Spinal cord (tissue), 10 donors: ENCODE measurements around the gene DCLK2. TPM values are rescaled to one million over a fixed set of nuclear protein-coding genes. Genes with fewer than 3 reads are reported as not detected.

ENCODE experiments used
- DNase-seq, 6 donors: peaks; one replicate each; pipeline versions ENCODE4 v3.0.0 to v3.0.0-alpha.2; 2013 to 2015; ENCODE audit warnings: low spot score in 6 of 6, low read depth in 4 of 6
- H3K27ac ChIP-seq: one replicate; pipeline ENCODE4 v1.5.1; 2013; ENCODE audit warnings: low read depth, low read length, control low read depth
- H3K27me3 ChIP-seq: one replicate; pipeline ENCODE4 v1.6.1; 2013; ENCODE audit warnings: low read length; ENCODE audit not compliant: control insufficient read depth, insufficient read depth
- H3K36me3 ChIP-seq: one replicate; pipeline ENCODE4 v1.6.1; 2013; ENCODE audit warnings: low read length; ENCODE audit not compliant: control insufficient read depth, insufficient read depth
- H3K4me1 ChIP-seq: one replicate; pipeline ENCODE4 v1.6.1; 2013; ENCODE audit warnings: low read length; ENCODE audit not compliant: control insufficient read depth, insufficient read depth
- H3K4me3 ChIP-seq: one replicate; pipeline ENCODE4 v1.5.1; 2013; ENCODE audit warnings: low read depth, low read length, control low read depth
- H3K9me3 ChIP-seq: one replicate; pipeline ENCODE4 v1.6.1; 2013; ENCODE audit warnings: low read length; ENCODE audit not compliant: control insufficient read depth, insufficient read depth
- WGBS: methylation state at CpG from one replicate; pipeline ENCODE4 v1.1.5; 2013; ENCODE audit warnings: missing lambda C conversion rate; ENCODE audit not compliant: insufficient coverage; 5-methylcytosine and 5-hydroxymethylcytosine counted together
- polyA plus RNA-seq, 2 donors: library from polyadenylated mRNA; unstranded; fragments of 120-200 nt; gene quantifications; one replicate each; pipeline ENCODE4 v1.2.1, GENCODE V29; 2013; ENCODE audit not compliant: insufficient read length in 2 of 2
- total RNA-seq, 2 donors: library from RNA; depleted of rRNA in 1 of 2; stranded (reverse); fragments of 120-200 nt in 1 of 2; fragments of >200 nt in 1 of 2; gene quantifications; one replicate each; pipeline versions ENCODE4 v1.2.3 to v1.2.4, GENCODE V29; 2013 to 2014
- donor health status: healthy.

Gene DCLK2
- total and polyA plus RNA-seq, 4 donors: 79.1 to 234 (median 156) TPM

GRCh38 chr4:150268444-150268843 is 190.2 kb downstream of the DCLK2 start:
- Histone ChIP-seq H3K36me3 (peaks cover 2% of the 10 kb centered on the region), H3K27ac (no peak overlapping the region)
- no CpG with 5 or more reads among the region's 1 CpG for WGBS

GRCh38 chr4:150278206-150278605 is 200.0 kb downstream of the DCLK2 start:
- Histone ChIP-seq H3K4me1 (peaks cover 12% of the 10 kb centered on the region), H3K4me3 (no peak overlapping the region), H3K27me3 (no peaks in the 10 kb centered on the region), H3K9me3 (no peaks in the 10 kb centered on the region), H3K27ac (no peak overlapping the region), H3K36me3 (peaks cover 2% of the 10 kb centered on the region)
- WGBS: 40% methylated on average over 2 of the region's 2 CpGs
- DNase-seq: no peak

More at GRCh38 chr4:150268444-150268843, 190.2 kb downstream of the DCLK2 start:
- no peak for DNase-seq
- no peaks in the 10 kb centered on the region for H3K4me1 ChIP-seq
- no peaks in the 10 kb centered on the region for H3K27me3 ChIP-seq
- peaks cover 4% of the 10 kb centered on the region for H3K9me3 ChIP-seq
- no peak overlapping the region for H3K4me3 ChIP-seq

- Histone ChIP-seq H3K9me3 (no peaks in the 10 kb centered on the region), H3K4me3 (no peak overlapping the region), H3K27ac (no peak overlapping the region), H3K27me3 (no peaks in the 10 kb centered on the region), H3K36me3 (peaks cover 2% of the 10 kb centered on the region), H3K4me1 (peaks cover 12% of the 10 kb centered on the region)
- 28% methylated on average over 3 of the region's 9 CpGs for WGBS
- DNase-seq: no peak
Measured at GRCh38 chr4:150280081-150280895, 202.0 kb downstream of the DCLK2 start.

- no peaks in the 10 kb centered on the region for H3K27me3 ChIP-seq
- H3K36me3 ChIP-seq: peaks cover 2% of the 10 kb centered on the region
- H3K9me3 ChIP-seq: no peaks in the 10 kb centered on the region
- whole genome bisulfite sequencing: 70% methylated on average over 6 of the region's 8 CpGs
- no peak overlapping the region for H3K4me3 ChIP-seq
- H3K4me1 ChIP-seq: peaks cover 12% of the 10 kb centered on the region
- no peak for DNase-seq
- no peak overlapping the region for H3K27ac ChIP-seq
Measured at GRCh38 chr4:150280975-150281374, 202.7 kb downstream of the DCLK2 start.

GRCh38 chr4:150283689-150284088 is 205.4 kb downstream of the DCLK2 start:
- H3K4me1 ChIP-seq: peaks cover 6% of the 10 kb centered on the region
- H3K9me3 ChIP-seq: no peaks in the 10 kb centered on the region
- no peaks in the 10 kb centered on the region for H3K27me3 ChIP-seq
- DNase-seq: no peak
- WGBS: 89% methylated on average over 1 of the region's 1 CpG
- H3K4me3 ChIP-seq: no peak overlapping the region
- no peak overlapping the region for H3K27ac ChIP-seq
- peaks cover 2% of the 10 kb centered on the region for H3K36me3 ChIP-seq

- Histone ChIP-seq H3K27me3 (no peaks in the 10 kb centered on the region), H3K9me3 (no peaks in the 10 kb centered on the region), H3K36me3 (peaks cover 2% of the 10 kb centered on the region), H3K4me3 (no peak overlapping the region), H3K27ac (no peak overlapping the region), H3K4me1 (no peaks in the 10 kb centered on the region)
- WGBS: 100% methylated on average over 2 of the region's 6 CpGs
- no peak for DNase-seq
Measured at GRCh38 chr4:150286656-150287055, 208.4 kb downstream of the DCLK2 start.

- Histone ChIP-seq H3K27ac (no peak overlapping the region), H3K9me3 (no peaks in the 10 kb centered on the region), H3K27me3 (no peaks in the 10 kb centered on the region), H3K4me1 (no peaks in the 10 kb centered on the region), H3K36me3 (no peaks in the 10 kb centered on the region), H3K4me3 (no peak overlapping the region)
- no peak for DNase-seq
- WGBS: 100% methylated on average over 1 of the region's 2 CpGs
Measured at GRCh38 chr4:150289198-150289597, 211.0 kb downstream of the DCLK2 start.

- H3K27ac ChIP-seq: no peak overlapping the region
Measured at GRCh38 chr4:150289881-150290280, 211.6 kb downstream of the DCLK2 start.

GRCh38 chr4:150297861-150298474 is 219.7 kb downstream of the DCLK2 start:
- no peaks in the 10 kb centered on the region for H3K27me3 ChIP-seq
- H3K27ac ChIP-seq: no peak overlapping the region
- no peaks in the 10 kb centered on the region for H3K4me1 ChIP-seq
- WGBS: no CpG with 5 or more reads among the region's 1 CpG
- no peak overlapping the region for H3K4me3 ChIP-seq
- no peaks in the 10 kb centered on the region for H3K9me3 ChIP-seq
- H3K36me3 ChIP-seq: no peaks in the 10 kb centered on the region
- DNase-seq: peak in 5 of 6 donors; percentile 45 to 94 (median 73)

More at GRCh38 chr4:150289881-150290280, 211.6 kb downstream of the DCLK2 start:
- H3K4me3 ChIP-seq: no peak overlapping the region
- H3K4me1 ChIP-seq: no peaks in the 10 kb centered on the region
- WGBS: no CpG with 5 or more reads among the region's 3 CpGs
- H3K9me3 ChIP-seq: no peaks in the 10 kb centered on the region
- H3K36me3 ChIP-seq: no peaks in the 10 kb centered on the region
- DNase-seq: no peak
- no peaks in the 10 kb centered on the region for H3K27me3 ChIP-seq

GRCh38 chr4:150299816-150300215 is 221.6 kb downstream of the DCLK2 start:
- Histone ChIP-seq H3K27me3 (no peaks in the 10 kb centered on the region), H3K9me3 (no peaks in the 10 kb centered on the region), H3K27ac (no peak overlapping the region), H3K36me3 (no peaks in the 10 kb centered on the region), H3K4me1 (no peaks in the 10 kb centered on the region), H3K4me3 (no peak overlapping the region)
- DNase-seq: peak in 1 of 6 donors; percentile 78
- WGBS: no CpG with 5 or more reads among the region's 4 CpGs
